Activated T-cell treated with anti-CD3 and anti-CD28 coated beads, Interleukin-2, amount 50 U/mL, for 24 hours (primary cell): ENCODE data around the gene KLHL29.

Experiments used
- DNase-seq: peaks from one replicate; pipeline ENCODE4 v3.0.0-alpha.2; 2020
- H3K27ac Mint-ChIP-seq: 2 replicates; pipeline ENCODE4 v1.8.0; 2020; ENCODE audit warnings: mild to moderate bottlenecking, mixed read lengths
- H3K27me3 Mint-ChIP-seq: 2 replicates; pipeline ENCODE4 v1.8.0; 2020; ENCODE audit warnings: mixed read lengths
- H3K36me3 Mint-ChIP-seq: 2 replicates; pipeline ENCODE4 v1.8.0; 2020; ENCODE audit warnings: low read depth, mixed read lengths
- H3K4me1 Mint-ChIP-seq: 2 replicates; pipeline ENCODE4 v1.8.0; 2020; ENCODE audit warnings: low read depth, mixed read lengths
- H3K4me3 Mint-ChIP-seq: 2 replicates; pipeline ENCODE4 v1.8.0; 2020; ENCODE audit warnings: mild to moderate bottlenecking, moderate library complexity, mixed read lengths
- H3K9me3 Mint-ChIP-seq: 2 replicates; pipeline ENCODE4 v1.8.0; 2020; ENCODE audit warnings: mixed read lengths

Gene KLHL29

GRCh38 chr2:23427976-23428375, 43.0 kb downstream of the KLHL29 start:
- H3K27me3 Mint-ChIP-seq, result no peaks in the 10 kb centered on the region
- H3K27ac Mint-ChIP-seq, result no peak overlapping the region
- no peaks in the 10 kb centered on the region for H3K9me3 Mint-ChIP-seq
- H3K36me3 Mint-ChIP-seq, result no peaks in the 10 kb centered on the region
- H3K4me1 Mint-ChIP-seq, result no peaks in the 10 kb centered on the region
- DNase-seq, result no peak
- no peak overlapping the region for H3K4me3 Mint-ChIP-seq

- Mint-ChIP-seq H3K27ac (no peak overlapping the region), H3K4me3 (no peak overlapping the region), H3K4me1 (no peaks in the 10 kb centered on the region), H3K27me3 (no peaks in the 10 kb centered on the region), H3K36me3 (no peaks in the 10 kb centered on the region), H3K9me3 (no peaks in the 10 kb centered on the region)
- no peak for DNase-seq
Observed at GRCh38 chr2:23429036-23429435, 44.1 kb downstream of the KLHL29 start.

- Mint-ChIP-seq H3K36me3 (no peaks in the 10 kb centered on the region), H3K27me3 (peaks cover 5% of the 10 kb centered on the region), H3K9me3 (no peaks in the 10 kb centered on the region), H3K4me1 (peaks cover 4% of the 10 kb centered on the region), H3K4me3 (no peak overlapping the region), H3K27ac (no peak overlapping the region)
- no peak for DNase-seq
Observed at GRCh38 chr2:23430263-23430662, 45.3 kb downstream of the KLHL29 start.

- H3K9me3 Mint-ChIP-seq, result no peaks in the 10 kb centered on the region
- no peak overlapping the region for H3K4me3 Mint-ChIP-seq
- peaks cover 25% of the 10 kb centered on the region for H3K27me3 Mint-ChIP-seq
- no peak for DNase-seq
- no peaks in the 10 kb centered on the region for H3K36me3 Mint-ChIP-seq
- H3K27ac Mint-ChIP-seq, result no peak overlapping the region
- H3K4me1 Mint-ChIP-seq, result peaks cover 19% of the 10 kb centered on the region
Observed at GRCh38 chr2:23432531-23432930, 47.6 kb downstream of the KLHL29 start.

- peaks cover 27% of the 10 kb centered on the region for H3K27me3 Mint-ChIP-seq
- no peak overlapping the region for H3K27ac Mint-ChIP-seq
- H3K4me1 Mint-ChIP-seq, result peaks cover 19% of the 10 kb centered on the region
- no peak for DNase-seq
- no peaks in the 10 kb centered on the region for H3K36me3 Mint-ChIP-seq
- no peaks in the 10 kb centered on the region for H3K9me3 Mint-ChIP-seq
- no peak overlapping the region for H3K4me3 Mint-ChIP-seq
Observed at GRCh38 chr2:23433282-23433681, 48.3 kb downstream of the KLHL29 start.

GRCh38 chr2:23434721-23435121, 49.7 kb downstream of the KLHL29 start:
- Mint-ChIP-seq H3K9me3 (no peaks in the 10 kb centered on the region), H3K4me1 (peaks cover 19% of the 10 kb centered on the region), H3K36me3 (no peaks in the 10 kb centered on the region), H3K27me3 (peaks cover 27% of the 10 kb centered on the region), H3K4me3 (no peak overlapping the region), H3K27ac (no peak overlapping the region)
- DNase-seq, result no peak

GRCh38 chr2:23435250-23436035, 50.5 kb downstream of the KLHL29 start:
- DNase-seq, result no peak
- Mint-ChIP-seq H3K9me3 (no peaks in the 10 kb centered on the region), H3K27ac (no peak overlapping the region), H3K4me3 (no peak overlapping the region), H3K4me1 (peaks cover 19% of the 10 kb centered on the region), H3K27me3 (peaks cover 27% of the 10 kb centered on the region), H3K36me3 (no peaks in the 10 kb centered on the region)

GRCh38 chr2:23436346-23437098, 51.5 kb downstream of the KLHL29 start:
- DNase-seq, result peak; percentile 38
- Mint-ChIP-seq H3K36me3 (no peaks in the 10 kb centered on the region), H3K27ac (no peak overlapping the region), H3K4me3 (no peak overlapping the region), H3K9me3 (peaks cover under 1% of the 10 kb centered on the region), H3K4me1 (peaks cover 19% of the 10 kb centered on the region), H3K27me3 (peaks cover 27% of the 10 kb centered on the region)

GRCh38 chr2:23441414-23441813, 56.4 kb downstream of the KLHL29 start:
- no peak overlapping the region for H3K27ac Mint-ChIP-seq
- H3K27me3 Mint-ChIP-seq, result peaks cover 21% of the 10 kb centered on the region
- H3K36me3 Mint-ChIP-seq, result no peaks in the 10 kb centered on the region
- H3K9me3 Mint-ChIP-seq, result peaks cover 6% of the 10 kb centered on the region
- no peak for DNase-seq
- no peak overlapping the region for H3K4me3 Mint-ChIP-seq
- peaks cover 8% of the 10 kb centered on the region for H3K4me1 Mint-ChIP-seq

- Mint-ChIP-seq H3K4me3 (no peak overlapping the region), H3K9me3 (peaks cover 6% of the 10 kb centered on the region), H3K36me3 (no peaks in the 10 kb centered on the region), H3K27me3 (peaks cover 12% of the 10 kb centered on the region), H3K4me1 (no peaks in the 10 kb centered on the region), H3K27ac (no peak overlapping the region)
- DNase-seq, result no peak
Observed at GRCh38 chr2:23445450-23445868, 60.5 kb downstream of the KLHL29 start.

- no peak for DNase-seq
- Mint-ChIP-seq H3K36me3 (no peaks in the 10 kb centered on the region), H3K27me3 (peaks cover 7% of the 10 kb centered on the region), H3K4me1 (no peaks in the 10 kb centered on the region), H3K27ac (no peak overlapping the region), H3K4me3 (no peak overlapping the region), H3K9me3 (peaks cover under 1% of the 10 kb centered on the region)
Observed at GRCh38 chr2:23446916-23447315, 61.9 kb downstream of the KLHL29 start.

- H3K36me3 Mint-ChIP-seq, result no peaks in the 10 kb centered on the region
- H3K27ac Mint-ChIP-seq, result no peak overlapping the region
- no peak overlapping the region for H3K4me3 Mint-ChIP-seq
- no peak for DNase-seq
- no peaks in the 10 kb centered on the region for H3K9me3 Mint-ChIP-seq
- peaks cover 3% of the 10 kb centered on the region for H3K4me1 Mint-ChIP-seq
- H3K27me3 Mint-ChIP-seq, result peaks cover 7% of the 10 kb centered on the region
Observed at GRCh38 chr2:23447405-23447804, 62.4 kb downstream of the KLHL29 start.

GRCh38 chr2:23448906-23449305, 63.9 kb downstream of the KLHL29 start:
- no peaks in the 10 kb centered on the region for H3K9me3 Mint-ChIP-seq
- H3K4me1 Mint-ChIP-seq, result peaks cover 18% of the 10 kb centered on the region
- H3K4me3 Mint-ChIP-seq, result no peak overlapping the region
- no peak for DNase-seq
- H3K27me3 Mint-ChIP-seq, result peaks cover 7% of the 10 kb centered on the region
- H3K27ac Mint-ChIP-seq, result no peak overlapping the region
- H3K36me3 Mint-ChIP-seq, result no peaks in the 10 kb centered on the region

- Mint-ChIP-seq H3K4me3 (no peak overlapping the region), H3K36me3 (no peaks in the 10 kb centered on the region), H3K9me3 (no peaks in the 10 kb centered on the region), H3K4me1 (peaks cover 22% of the 10 kb centered on the region), H3K27me3 (peaks cover 8% of the 10 kb centered on the region), H3K27ac (no peak overlapping the region)
- no peak for DNase-seq
Observed at GRCh38 chr2:23449413-23449812, 64.4 kb downstream of the KLHL29 start.

GRCh38 chr2:23449831-23450331, 64.9 kb downstream of the KLHL29 start:
- Mint-ChIP-seq H3K9me3 (no peaks in the 10 kb centered on the region), H3K4me3 (no peak overlapping the region), H3K27ac (no peak overlapping the region), H3K27me3 (peaks cover 11% of the 10 kb centered on the region), H3K4me1 (peaks cover 25% of the 10 kb centered on the region), H3K36me3 (no peaks in the 10 kb centered on the region)
- no peak for DNase-seq
